GM19351 (cell line): ENCODE results near the gene C6orf89.
"Not testable (repeated sequence)": the region's sequence is repeated elsewhere in the genome, so short reads cannot be mapped to it uniquely, and the experiment has no call there.

ENCODE experiments used
- ATAC-seq: cut with Tn5 transposase; IDR thresholded peaks from one replicate; pipeline ENCODE4 v1.9.1; 2021; ENCODE audit warnings: mild to moderate bottlenecking, moderate library complexity; ENCODE audit not compliant: unreplicated experiment

Gene C6orf89

GRCh38 chr6:36945301-36945700 lies 59.5 kb downstream of the C6orf89 start:
- ATAC-seq = no peak

DNA sequence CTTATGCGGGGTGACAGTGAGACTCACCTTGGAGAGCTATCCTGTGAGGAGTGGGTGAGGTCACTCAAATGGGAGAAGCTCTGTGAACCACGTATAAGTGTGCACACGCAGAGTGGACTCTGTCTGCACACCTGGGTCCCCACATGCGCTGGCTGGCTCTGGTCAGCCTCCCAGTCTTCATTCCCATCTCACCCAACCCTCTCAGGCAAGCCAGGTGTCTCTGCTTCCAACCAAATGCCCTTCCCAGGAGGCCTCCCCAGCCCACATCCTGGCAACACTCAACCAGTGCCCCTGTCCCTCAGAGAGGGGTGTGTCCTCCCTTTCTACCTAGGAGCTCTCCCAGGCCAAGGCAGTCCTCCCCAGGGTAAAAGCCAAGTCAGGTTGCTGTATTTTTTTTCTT lies 60.8 kb downstream of the C6orf89 start:
- no peak for ATAC-seq

DNA sequence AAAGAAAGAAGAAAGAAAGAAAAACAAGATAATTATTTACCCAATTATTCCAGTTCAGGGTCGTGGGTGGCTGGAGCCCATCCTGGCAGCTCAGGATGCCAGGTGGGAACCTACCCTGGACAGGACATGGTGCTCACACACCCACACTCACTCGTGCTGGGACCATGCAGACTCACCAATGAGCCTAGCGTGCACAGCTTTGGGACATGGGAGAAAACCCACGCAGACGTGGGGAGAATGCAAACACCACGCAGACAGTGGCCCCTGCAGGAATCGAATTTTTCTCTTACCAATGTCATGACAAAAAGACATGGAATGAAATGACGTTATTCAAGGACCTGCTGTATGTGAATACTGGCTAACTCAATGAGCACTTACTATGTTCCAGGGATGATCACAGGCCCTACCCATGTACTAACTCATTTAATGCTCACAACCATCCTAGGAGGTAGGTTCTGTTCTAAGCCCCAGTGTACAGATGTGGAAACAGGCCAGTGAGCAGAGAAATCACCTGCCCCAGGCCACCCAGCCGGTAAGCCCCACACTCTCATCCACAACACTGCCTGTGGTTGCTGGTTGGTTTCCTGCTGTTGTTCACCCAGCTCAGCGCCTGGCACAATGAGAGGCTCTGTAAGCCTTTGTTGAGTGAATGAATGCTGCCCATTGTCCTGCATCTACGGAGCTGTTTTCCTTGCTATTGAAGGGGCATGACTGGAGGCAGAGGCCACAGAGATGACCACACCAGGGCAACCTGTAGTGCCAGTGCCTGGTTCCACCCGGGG lies 62.0 kb downstream of the C6orf89 start:
- no peak for ATAC-seq

GRCh38 chr6:36949076-36949475 lies 63.3 kb downstream of the C6orf89 start:
- not testable (repeated sequence) for ATAC-seq

GRCh38 chr6:36949636-36950035 lies 63.9 kb downstream of the C6orf89 start:
- no peak for ATAC-seq

GRCh38 chr6:36953931-36954261 lies 68.1 kb downstream of the C6orf89 start:
- ATAC-seq = no peak

DNA sequence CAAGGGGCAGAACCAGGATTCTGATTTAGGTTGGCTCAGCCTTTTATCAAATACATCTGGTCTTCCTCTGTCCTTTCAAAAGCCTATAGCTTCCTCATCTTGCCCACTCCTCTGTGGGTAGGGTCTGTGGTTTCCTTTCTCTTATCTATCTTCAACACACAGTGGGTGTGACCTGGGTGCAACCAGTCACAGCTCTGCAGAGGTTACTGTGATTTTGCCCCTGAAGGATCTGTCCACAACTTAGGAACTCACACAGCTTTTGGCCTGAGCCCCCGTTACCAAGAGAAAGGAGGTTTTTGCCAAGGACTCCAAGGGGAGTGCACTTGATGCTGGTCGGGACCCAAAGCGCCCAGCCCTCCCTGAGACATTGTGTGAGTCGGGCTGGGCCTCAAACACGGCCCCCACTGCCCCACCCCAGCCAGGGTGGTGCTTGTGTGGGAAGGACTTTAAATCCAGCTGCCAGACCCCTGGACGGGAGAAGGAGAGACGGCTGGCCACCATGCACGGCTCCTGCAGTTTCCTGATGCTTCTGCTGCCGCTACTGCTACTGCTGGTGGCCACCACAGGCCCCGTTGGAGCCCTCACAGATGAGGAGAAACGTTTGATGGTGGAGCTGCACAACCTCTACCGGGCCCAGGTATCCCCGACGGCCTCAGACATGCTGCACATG lies 68.6 kb downstream of the C6orf89 start, which contains the start of gene PI16:
TSS of gene PI16 (plus strand) at position 477 of the 670 bp plus-strand sequence. CDS start at position 500, 23 bp downstream.
- no peak for ATAC-seq

GRCh38 chr6:36955136-36955535 lies 69.4 kb downstream of the C6orf89 start:
- no peak for ATAC-seq

DNA sequence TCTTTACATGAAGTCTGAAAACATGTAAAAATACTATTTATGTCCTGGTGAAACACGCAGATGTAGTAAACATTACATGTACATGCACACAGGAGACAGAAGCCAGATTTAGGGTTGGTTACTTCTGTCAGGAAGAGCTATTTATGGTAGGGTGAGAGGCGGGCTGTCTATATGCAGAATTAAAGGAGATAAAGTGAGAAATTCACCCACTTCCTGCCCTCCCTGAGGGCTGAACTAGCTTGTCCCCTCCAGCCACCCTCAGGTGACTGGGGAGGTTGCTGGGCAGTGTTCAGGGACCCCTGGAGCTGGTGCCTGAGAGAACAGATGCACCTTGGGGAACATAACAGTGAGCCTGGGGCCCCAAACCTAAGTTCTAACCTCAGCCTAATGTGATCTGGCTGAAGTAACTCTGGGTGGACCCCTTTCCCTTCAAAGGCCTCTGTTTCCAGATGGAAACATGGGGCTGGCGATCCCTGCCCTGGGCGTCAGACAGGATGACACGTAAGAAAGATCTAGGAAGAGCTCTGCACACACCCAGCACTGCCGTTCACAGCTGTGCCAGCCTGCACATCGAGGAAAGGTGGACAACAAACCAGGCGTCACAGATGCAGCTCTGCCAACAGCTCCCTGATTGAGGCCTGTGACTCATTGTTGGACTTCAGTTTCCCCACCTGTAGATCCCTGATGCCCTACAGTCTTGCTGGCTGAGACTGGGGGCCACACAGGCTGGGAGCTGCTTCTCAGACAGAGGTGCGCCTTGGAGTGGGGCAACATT lies 70.1 kb downstream of the C6orf89 start:
- no peak for ATAC-seq

DNA sequence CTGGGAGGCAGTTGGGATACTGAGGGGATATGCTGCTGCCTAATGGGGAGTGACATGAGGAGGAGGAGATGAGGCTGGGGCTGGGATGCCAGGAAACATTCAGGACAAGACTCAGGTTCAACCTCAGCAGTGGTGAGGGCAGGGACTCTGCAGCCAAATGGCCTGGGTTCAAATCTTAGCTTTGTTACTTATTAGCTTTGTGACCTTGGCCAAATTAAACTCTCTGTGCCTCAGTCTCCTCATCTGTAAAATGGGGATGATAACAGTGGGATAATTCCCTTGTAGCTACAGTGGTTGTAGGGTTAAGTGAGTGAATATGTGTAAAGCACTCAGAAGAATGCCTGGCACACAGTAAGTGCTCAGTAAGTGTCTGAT lies 70.7 kb downstream of the C6orf89 start:
- ATAC-seq = no peak

DNA sequence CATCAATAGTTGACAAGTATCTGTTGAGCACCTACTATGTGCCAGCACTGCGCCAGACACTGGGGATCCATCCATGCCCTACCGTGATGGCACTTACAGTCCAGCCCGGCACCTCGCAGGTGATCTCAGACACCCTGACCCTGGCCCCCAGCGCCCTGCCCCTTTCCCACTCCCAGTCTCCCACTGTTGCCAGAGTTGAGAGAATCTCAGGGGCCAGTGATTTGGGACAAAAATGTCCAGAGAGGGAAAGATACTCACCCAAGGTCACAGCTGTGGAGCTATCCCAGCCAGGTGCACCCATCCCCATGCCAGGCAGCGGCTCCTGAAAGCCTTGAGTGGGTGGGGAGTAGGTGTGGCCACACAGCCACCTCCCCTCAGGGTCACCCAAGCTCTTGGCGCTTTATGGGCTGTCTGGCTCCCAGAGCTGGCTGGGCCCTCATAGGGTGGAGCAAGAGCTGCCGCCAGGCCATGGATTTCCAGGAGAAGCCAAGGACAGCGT lies 72.1 kb downstream of the C6orf89 start:
- no peak for ATAC-seq

DNA sequence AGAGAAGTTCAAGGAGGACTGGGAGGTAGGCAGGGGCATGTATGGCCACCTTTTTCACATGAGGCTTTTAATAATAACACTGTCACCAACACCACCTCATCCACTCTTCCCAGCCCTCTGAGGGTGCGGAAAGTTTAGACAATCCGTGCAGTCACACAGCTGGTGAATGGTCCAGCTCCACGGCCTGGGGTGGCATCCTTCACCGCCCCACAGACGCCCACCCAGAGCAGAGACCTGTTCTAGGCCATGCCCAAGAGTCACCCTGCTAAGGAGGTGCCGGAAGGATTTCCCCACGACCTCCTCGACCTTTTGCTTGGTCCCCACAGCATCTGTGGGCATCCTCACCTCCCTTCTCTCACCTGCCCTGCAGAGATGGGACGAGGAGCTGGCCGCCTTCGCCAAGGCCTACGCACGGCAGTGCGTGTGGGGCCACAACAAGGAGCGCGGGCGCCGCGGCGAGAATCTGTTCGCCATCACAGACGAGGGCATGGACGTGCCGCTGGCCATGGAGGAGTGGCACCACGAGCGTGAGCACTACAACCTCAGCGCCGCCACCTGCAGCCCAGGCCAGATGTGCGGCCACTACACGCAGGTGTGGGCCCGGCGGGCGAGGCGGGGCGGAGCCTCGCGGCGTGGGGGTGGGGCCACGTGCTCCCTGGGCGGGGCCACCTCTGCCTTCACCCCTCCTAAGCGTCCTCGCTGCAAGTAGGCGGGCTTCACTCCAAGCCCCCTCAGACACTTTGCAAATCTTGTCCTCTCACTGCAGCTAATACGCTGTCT lies 73.2 kb downstream of the C6orf89 start:
- no peak for ATAC-seq

GRCh38 chr6:36959555-36960250 lies 74.0 kb downstream of the C6orf89 start:
- ATAC-seq = no peak

GRCh38 chr6:36961441-36962435 lies 76.0 kb downstream of the C6orf89 start:
- no peak for ATAC-seq

- ATAC-seq = peak; percentile 63
Observed at GRCh38 chr6:36962874-36963273, 77.1 kb downstream of the C6orf89 start.

DNA sequence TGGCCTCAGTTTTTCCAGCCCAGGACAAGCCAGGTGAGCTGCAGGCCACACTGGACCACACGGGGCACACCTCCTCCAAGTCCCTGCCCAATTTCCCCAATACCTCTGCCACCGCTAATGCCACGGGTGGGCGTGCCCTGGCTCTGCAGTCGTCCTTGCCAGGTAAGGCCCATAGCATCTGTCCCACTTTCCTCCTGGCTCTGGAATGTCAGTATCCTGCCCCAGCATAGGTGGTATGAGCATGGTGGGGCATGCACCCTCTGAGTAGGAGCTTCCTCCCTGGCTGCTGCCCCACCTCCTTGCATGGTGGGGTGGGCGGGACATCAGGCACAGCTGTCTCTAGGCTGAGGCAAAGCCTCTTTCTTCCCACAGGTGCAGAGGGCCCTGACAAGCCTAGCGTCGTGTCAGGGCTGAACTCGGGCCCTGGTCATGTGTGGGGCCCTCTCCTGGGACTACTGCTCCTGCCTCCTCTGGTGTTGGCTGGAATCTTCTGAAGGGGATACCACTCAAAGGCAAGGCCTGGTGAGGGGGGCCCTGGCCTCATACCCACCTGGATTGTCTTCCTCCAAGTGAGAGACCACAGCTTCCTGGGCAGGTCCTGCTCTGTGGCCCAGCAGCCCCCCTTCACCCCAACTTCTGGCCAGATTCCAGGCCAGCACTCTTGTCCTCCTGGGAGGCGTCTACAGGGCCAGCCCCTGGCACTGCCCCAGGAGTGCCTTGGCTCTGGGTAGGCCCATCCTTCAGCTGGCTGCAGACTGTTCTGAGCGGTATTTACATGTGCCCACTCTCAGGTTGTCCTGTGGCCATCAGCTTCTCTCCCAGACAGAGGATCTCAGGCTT lies 77.9 kb downstream of the C6orf89 start:
- ATAC-seq = no peak

- no peak for ATAC-seq
Observed at GRCh38 chr6:36964349-36964748, 78.6 kb downstream of the C6orf89 start.

GRCh38 chr6:36964908-36965307 lies 79.2 kb downstream of the C6orf89 start:
- no peak for ATAC-seq
